H9 (cell line): ENCODE measurements around the gene VPS4A. TPM values are rescaled to one million over a fixed set of nuclear protein-coding genes. Genes with fewer than 3 reads are reported as not detected.

ENCODE experiments used
- DNase-seq: peaks from one replicate; pipeline ENCODE4 v3.0.0-alpha.2; 2017
- H2AFZ ChIP-seq: one replicate; pipeline ENCODE4 v1.6.1; 2013; ENCODE audit warnings: mild to moderate bottlenecking, low read length, control low read depth, moderate library complexity
- H2AK5ac ChIP-seq: 2 replicates; pipeline ENCODE4 v1.6.1; 2013; ENCODE audit warnings: low read length, control low read depth, mixed read lengths; ENCODE audit not compliant: insufficient read length
- H2BK120ac ChIP-seq: one replicate; pipeline ENCODE4 v1.6.1; 2013; ENCODE audit warnings: low read depth, mild to moderate bottlenecking, low read length, control low read depth, inconsistent platforms; ENCODE audit not compliant: poor library complexity, severe bottlenecking
- H2BK12ac ChIP-seq: 2 replicates; pipeline ENCODE4 v1.6.1; 2013; ENCODE audit warnings: low read length, control low read depth, mixed read lengths, low read depth; ENCODE audit not compliant: insufficient read length
- H2BK15ac ChIP-seq: 2 replicates; pipeline ENCODE4 v1.6.1; 2013; ENCODE audit warnings: low read depth, low read length, control low read depth
- H2BK20ac ChIP-seq: one replicate; pipeline ENCODE4 v1.6.1; 2013; ENCODE audit warnings: low read depth, mild to moderate bottlenecking, low read length, control low read depth, inconsistent platforms; ENCODE audit not compliant: poor library complexity, severe bottlenecking
- H2BK5ac ChIP-seq: 2 replicates; pipeline ENCODE4 v1.6.1; 2013; ENCODE audit warnings: low read length, control low read depth, mixed read lengths; ENCODE audit not compliant: insufficient read length
- H3K14ac ChIP-seq: 2 replicates; pipeline ENCODE4 v1.6.1; 2013; ENCODE audit warnings: low read length, control low read depth; ENCODE audit not compliant: insufficient read depth
- H3K18ac ChIP-seq: 2 replicates; pipeline ENCODE4 v1.6.1; 2013; ENCODE audit warnings: low read depth, mild to moderate bottlenecking, mixed read lengths, low read length, control low read depth; ENCODE audit not compliant: insufficient read length
- H3K23ac ChIP-seq: 2 replicates; pipeline ENCODE4 v1.6.1; 2013; ENCODE audit warnings: low read length, control low read depth, mixed read lengths, low read depth; ENCODE audit not compliant: insufficient read length
- H3K23me2 ChIP-seq: 2 replicates; pipeline ENCODE4 v1.6.1; 2013; ENCODE audit warnings: low read depth, mild to moderate bottlenecking, mixed read lengths, low read length, control low read depth; ENCODE audit not compliant: insufficient read length, poor library complexity, severe bottlenecking
- H3K27ac ChIP-seq: 2 replicates; pipeline ENCODE4 v1.5.1; 2013; ENCODE audit warnings: low read length, control low read depth, mixed read lengths, low read depth; ENCODE audit not compliant: insufficient read length
- H3K27me3 ChIP-seq: 2 replicates; pipeline ENCODE4 v1.6.1; 2013; ENCODE audit warnings: low read length, control low read depth, inconsistent platforms; ENCODE audit not compliant: insufficient read depth
- H3K4ac ChIP-seq: 2 replicates; pipeline ENCODE4 v1.6.1; 2013; ENCODE audit warnings: low read depth, mild to moderate bottlenecking, control low read depth, inconsistent platforms, low read length, moderate library complexity
- H3K4me1 ChIP-seq: 2 replicates; pipeline ENCODE4 v1.6.1; 2013; ENCODE audit warnings: low read length, control low read depth, inconsistent platforms; ENCODE audit not compliant: insufficient read depth
- H3K4me2 ChIP-seq: 2 replicates; pipeline ENCODE4 v1.6.1; 2013; ENCODE audit warnings: low read length, control low read depth, mixed read lengths; ENCODE audit not compliant: insufficient read length, insufficient read depth
- H3K56ac ChIP-seq: 2 replicates; pipeline ENCODE4 v1.6.1; 2013; ENCODE audit warnings: low read depth, mild to moderate bottlenecking, mixed read lengths, low read length, control low read depth; ENCODE audit not compliant: insufficient read length
- H3K79me1 ChIP-seq: 2 replicates; pipeline ENCODE4 v1.6.1; 2013; ENCODE audit warnings: low read depth, mild to moderate bottlenecking, moderate library complexity, low read length, control low read depth, inconsistent platforms; ENCODE audit not compliant: insufficient read depth, poor library complexity, severe bottlenecking
- H3K79me2 ChIP-seq: 2 replicates; pipeline ENCODE4 v1.6.1; 2013; ENCODE audit warnings: low read length, control low read depth, inconsistent platforms; ENCODE audit not compliant: insufficient read depth
- H3K9ac ChIP-seq: 2 replicates; pipeline ENCODE4 v1.6.1; 2013; ENCODE audit warnings: low read length, control low read depth, mixed read lengths; ENCODE audit not compliant: insufficient read length; ENCODE audit errors: extremely low read depth
- H3K9me3 ChIP-seq: one replicate; pipeline ENCODE4 v1.6.1; 2013; ENCODE audit warnings: low read depth, low read length, inconsistent platforms; ENCODE audit not compliant: control insufficient read depth
- H3T11ph ChIP-seq: one replicate; pipeline ENCODE4 v1.6.1; 2013; ENCODE audit warnings: mild to moderate bottlenecking, low read length, control low read depth, inconsistent platforms
- H4K20me1 ChIP-seq: one replicate; pipeline ENCODE4 v1.6.1; 2013; ENCODE audit not compliant: control insufficient read depth, insufficient read length, insufficient read depth
- H4K5ac ChIP-seq: 2 replicates; pipeline ENCODE4 v1.6.1; 2013; ENCODE audit warnings: low read depth, mild to moderate bottlenecking, mixed read lengths, low read length, control low read depth; ENCODE audit not compliant: insufficient read length
- H4K8ac ChIP-seq: replicated peaks from 2 replicates; pipeline ENCODE4 v1.6.1; 2013; ENCODE audit warnings: low read length, control low read depth, mixed read lengths, low read depth; ENCODE audit not compliant: insufficient read length
- H4K91ac ChIP-seq: 2 replicates; pipeline ENCODE4 v1.6.1; 2013; ENCODE audit warnings: low read depth, mild to moderate bottlenecking, moderate library complexity, mixed read lengths, low read length, control low read depth; ENCODE audit not compliant: insufficient read length
- H3K27ac Mint-ChIP-seq, 3 experiments: 2 replicates in 2 of 3; 3 replicates in 1 of 3; pipeline ENCODE4 v1.8.0; 2020 to 2021; ENCODE audit warnings: mixed read lengths in 3 of 3, mild to moderate bottlenecking in 1 of 3, moderate library complexity in 1 of 3
- H3K27me3 Mint-ChIP-seq: 2 replicates; pipeline ENCODE4 v1.8.0; 2021; ENCODE audit warnings: low read depth, mild to moderate bottlenecking, moderate library complexity, mixed read lengths
- H3K36me3 Mint-ChIP-seq, 3 experiments: 2 replicates in 2 of 3; 3 replicates in 1 of 3; pipeline ENCODE4 v1.8.0; 2020 to 2021; ENCODE audit warnings: low read depth in 3 of 3, mixed read lengths in 3 of 3; ENCODE audit not compliant: insufficient read depth in 1 of 3
- H3K4me1 Mint-ChIP-seq, 2 experiments: 2 replicates each; pipeline ENCODE4 v1.8.0; 2020; ENCODE audit warnings: mixed read lengths in 2 of 2
- H3K4me3 Mint-ChIP-seq, 2 experiments: 2 replicates in 1 of 2; 3 replicates in 1 of 2; pipeline ENCODE4 v1.8.0; 2020 to 2021; ENCODE audit warnings: mild to moderate bottlenecking in 2 of 2, mixed read lengths in 2 of 2, moderate library complexity in 1 of 2
- H3K9me3 Mint-ChIP-seq, 2 experiments: 2 replicates in 1 of 2; 3 replicates in 1 of 2; pipeline ENCODE4 v1.8.0; 2020; ENCODE audit warnings: mild to moderate bottlenecking in 2 of 2, mixed read lengths in 2 of 2, moderate library complexity in 1 of 2
- CTCF ChIP-seq: fragments of 200-600 bp; sonication (generic); conservative IDR thresholded peaks from 3 replicates; pipeline ENCODE4 v1.8.0; 2021; ENCODE audit warnings: antibody characterized with exemption, mild to moderate bottlenecking
- WGBS: extraction: QIAGEN DNeasy Blood & Tissue Kit; methylation state at CpG from one replicate; pipeline ENCODE4 v1.1.7; 2013; ENCODE audit warnings: missing lambda C conversion rate, low lambda C conversion rate, mixed read lengths; ENCODE audit not compliant: insufficient read length; ENCODE audit errors: extremely low coverage; 5-methylcytosine and 5-hydroxymethylcytosine counted together
- total RNA-seq: library from RNA; stranded (reverse); gene quantifications from 2 replicates; pipeline ENCODE4 v1.2.1, GENCODE V29; 2021

Gene VPS4A
- total RNA-seq, 1 experiment from 2014 or later, result 27.1 TPM

DNA sequence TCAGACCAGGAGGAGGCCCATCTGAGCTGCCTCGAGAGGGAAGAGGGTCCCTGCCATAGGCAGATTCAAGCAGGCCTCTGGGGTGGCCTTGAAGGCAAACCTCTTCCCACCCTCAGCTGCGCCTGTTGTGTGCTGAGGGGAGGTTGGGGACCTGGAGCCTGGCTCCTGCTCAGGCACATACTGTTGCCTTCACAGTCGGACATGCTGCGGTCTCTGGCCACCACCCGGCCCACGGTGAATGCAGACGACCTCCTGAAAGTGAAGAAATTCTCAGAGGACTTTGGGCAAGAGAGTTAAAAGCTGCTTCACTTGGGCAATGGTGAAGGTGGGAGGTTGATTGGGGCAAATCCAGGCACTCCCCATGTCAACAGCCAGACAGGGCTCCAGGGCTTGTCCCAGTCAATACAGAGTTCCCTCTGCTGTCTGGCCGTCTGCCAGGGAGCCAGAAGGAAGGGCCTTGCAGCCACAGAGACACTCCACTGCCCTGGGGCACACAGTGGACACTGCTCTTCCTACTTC lies 12.9 kb downstream of the VPS4A start:
- H4K20me1 ChIP-seq, result no peaks in the 10 kb centered on the region
- no peak overlapping the region for H3K14ac ChIP-seq
- H2BK5ac ChIP-seq, result no peak overlapping the region
- no peaks in the 10 kb centered on the region for H3K9me3 ChIP-seq
- no peak overlapping the region for H4K8ac ChIP-seq
- Mint-ChIP-seq H3K4me1 (peaks cover 12 to 19% of the 10 kb centered on the region in 2 experiments), H3K27ac (no peak overlapping the region), H3K36me3 (peaks cover 52 to 98% (median 86%) of the 10 kb centered on the region in 3 experiments), H3K9me3 (no peaks in the 10 kb centered on the region), H3K4me3 (no peak overlapping the region), H3K27me3 (no peaks in the 10 kb centered on the region)
- no peak overlapping the region for H3K56ac ChIP-seq
- TF ChIP-seq CTCF, result no peak
- no peaks in the 10 kb centered on the region for H3K23me2 ChIP-seq
- no peak overlapping the region for H3K4me2 ChIP-seq
- peaks cover 10% of the 10 kb centered on the region; the same call in 1 of the 2 replicates for H3K79me2 ChIP-seq
- no peak overlapping the region for H3K9ac ChIP-seq
- WGBS, result no CpG with 5 or more reads among the region's 8 CpGs
- no peak overlapping the region for H2BK20ac ChIP-seq
- no peaks in the 10 kb centered on the region for H3K4me1 ChIP-seq
- no peak overlapping the region for H3K18ac ChIP-seq
- no peak overlapping the region for H3T11ph ChIP-seq
- no peak overlapping the region for H2BK15ac ChIP-seq
- H4K5ac ChIP-seq, result no peak overlapping the region
- no peak overlapping the region for H3K27ac ChIP-seq
- H2AFZ ChIP-seq, result no peak overlapping the region
- peaks cover 5% of the 10 kb centered on the region for H3K79me1 ChIP-seq
- H3K27me3 ChIP-seq, result no peaks in the 10 kb centered on the region
- H3K23ac ChIP-seq, result no peak overlapping the region
- no peak overlapping the region for H4K91ac ChIP-seq
- H2AK5ac ChIP-seq, result no peak overlapping the region
- H2BK120ac ChIP-seq, result no peak overlapping the region
- no peak for DNase-seq
- no peak overlapping the region for H2BK12ac ChIP-seq
- no peak overlapping the region for H3K4ac ChIP-seq
